H1 (cell line): ENCODE measurements around the gene ANKRD31. TPM values are rescaled to one million over a fixed set of nuclear protein-coding genes. Genes with fewer than 3 reads are reported as not detected.

Source experiments
- CTCF ChIA-PET: fragments of 300-600 bp; sonication (Branson Sonifier 250); formaldehyde crosslinking; loops from one replicate; lab custom pipeline; 2021; ENCODE audit not compliant: partially characterized antibody; lab: Charles Lee
- POLR2A ChIA-PET: fragments of 300-600 bp; sonication (Branson Sonifier 250); formaldehyde crosslinking; loops from one replicate; lab custom pipeline; 2021; ENCODE audit warnings: inconsistent platforms; ENCODE audit not compliant: partially characterized antibody; lab: Charles Lee
- DNase-seq, 2 experiments: peaks; one replicate each; pipeline versions ENCODE4 v3.0.0 to v3.0.0-alpha.2; 2010 to 2022; ENCODE audit warnings: low spot score in 2 of 2, low read depth in 1 of 2, mixed read lengths in 1 of 2
- FAIRE-seq: peaks from 2 replicates; lab custom pipeline; 2011; peaks lifted over from hg19 to GRCh38; lab: Jason Lieb, UNC
- H2AFZ ChIP-seq: 2 replicates; pipeline ENCODE4 v1.8.1; 2012; ENCODE audit warnings: low read length, inconsistent platforms
- H2AK5ac ChIP-seq: 2 replicates; pipeline ENCODE4 v1.6.1; 2013; ENCODE audit warnings: low read depth, low read length
- H2BK120ac ChIP-seq: replicated peaks from 2 replicates; pipeline ENCODE3; 2013; ENCODE audit warnings: low read depth, low read length, inconsistent platforms
- H2BK12ac ChIP-seq: 2 replicates; pipeline ENCODE4 v1.6.1; 2013; ENCODE audit warnings: low read depth, low read length
- H2BK15ac ChIP-seq: 2 replicates; pipeline ENCODE4 v1.6.1; 2013; ENCODE audit warnings: low read length
- H2BK20ac ChIP-seq: 2 replicates; pipeline ENCODE4 v1.6.1; 2013; ENCODE audit warnings: low read length
- H2BK5ac ChIP-seq: 2 replicates; pipeline ENCODE4 v1.6.1; 2013; ENCODE audit warnings: low read depth, low read length
- H3K14ac ChIP-seq: 2 replicates; pipeline ENCODE4 v1.6.1; 2013; ENCODE audit warnings: inconsistent platforms; ENCODE audit not compliant: insufficient read length
- H3K18ac ChIP-seq: 2 replicates; pipeline ENCODE4 v1.6.1; 2013; ENCODE audit warnings: low read length; ENCODE audit errors: extremely low read depth
- H3K23ac ChIP-seq: 2 replicates; pipeline ENCODE4 v1.6.1; 2013; ENCODE audit warnings: inconsistent platforms; ENCODE audit not compliant: insufficient read length
- H3K23me2 ChIP-seq: 2 replicates; pipeline ENCODE4 v1.6.1; 2013; ENCODE audit warnings: low read depth, low read length
- H3K27ac ChIP-seq: 2 replicates; pipeline ENCODE4 v1.6.1; 2011; ENCODE audit warnings: low read depth, low read length, inconsistent platforms
- H3K27me3 ChIP-seq, 4 experiments: replicated peaks in 1 of 4; 1 replicate in 1 of 4; 2 replicates in 3 of 4; pipeline versions ENCODE4 v1.6.1 to v1.8.1; 2011 to 2013; ENCODE audit warnings: low read length in 3 of 4, mild to moderate bottlenecking in 3 of 4, inconsistent platforms in 2 of 4, mixed read lengths in 2 of 4, moderate library complexity in 1 of 4; ENCODE audit not compliant: control insufficient read depth in 3 of 4, insufficient read depth in 3 of 4; ENCODE audit errors: extremely low read depth in 1 of 4
- H3K36me3 ChIP-seq, 4 experiments: 2 replicates each; pipeline versions ENCODE4 v1.6.1 to v1.8.1; 2011 to 2013; ENCODE audit warnings: mild to moderate bottlenecking in 4 of 4, low read length in 3 of 4, moderate library complexity in 2 of 4, control low read depth in 1 of 4, inconsistent platforms in 1 of 4; ENCODE audit not compliant: insufficient read depth in 4 of 4, control insufficient read depth in 2 of 4
- H3K4ac ChIP-seq: replicated peaks from 2 replicates; pipeline ENCODE3; 2013; ENCODE audit warnings: low read length, low read depth, mixed read lengths, inconsistent platforms; ENCODE audit not compliant: insufficient read length
- H3K4me1 ChIP-seq, 4 experiments: replicated peaks in 1 of 4; 1 replicate in 1 of 4; 2 replicates in 3 of 4; pipeline versions ENCODE4 v1.6.1 to v1.8.1; 2011 to 2013; ENCODE audit warnings: low read length in 3 of 4, inconsistent platforms in 2 of 4, mixed read lengths in 1 of 4; ENCODE audit not compliant: insufficient read depth in 4 of 4, control insufficient read depth in 3 of 4
- H3K4me2 ChIP-seq, 2 experiments: 2 replicates each; pipeline versions ENCODE4 v1.6.1 to v1.8.1; 2011 to 2013; ENCODE audit warnings: low read depth in 2 of 2, low read length in 2 of 2, control low read depth in 1 of 2, inconsistent platforms in 1 of 2, mild to moderate bottlenecking in 1 of 2; ENCODE audit not compliant: insufficient read depth in 1 of 2
- H3K4me3 ChIP-seq, 4 experiments: fragments of 200-600, 300-600 bp in 1 of 4; sonication (generic), shearing (Covaris generic), sonication (Bioruptor Twin) in 1 of 4; 2 replicates each; pipeline versions ENCODE4 v1.5.1 to v1.8.1; 2011 to 2016; ENCODE audit warnings: low read length in 4 of 4, low read depth in 3 of 4, control low read depth in 2 of 4, inconsistent platforms in 2 of 4, mild to moderate bottlenecking in 2 of 4, mixed read lengths in 1 of 4, moderate library complexity in 1 of 4; ENCODE audit not compliant: insufficient read depth in 2 of 4; ENCODE audit errors: extremely low read depth in 1 of 4
- H3K56ac ChIP-seq: replicated peaks from 2 replicates; pipeline ENCODE3; 2013; ENCODE audit warnings: low read depth, mild to moderate bottlenecking, mixed read lengths, low read length, inconsistent platforms; ENCODE audit not compliant: insufficient read length
- H3K79me1 ChIP-seq: 2 replicates; pipeline ENCODE4 v1.6.1; 2013; ENCODE audit warnings: low read depth, low read length, control low read depth
- H3K79me2 ChIP-seq, 2 experiments: 2 replicates each; pipeline versions ENCODE4 v1.6.1 to v1.8.1; 2012 to 2013; ENCODE audit warnings: low read length in 2 of 2, mild to moderate bottlenecking in 2 of 2, inconsistent platforms in 1 of 2; ENCODE audit not compliant: insufficient read depth in 2 of 2, control insufficient read depth in 1 of 2
- H3K9ac ChIP-seq, 4 experiments: replicated peaks in 1 of 4; 1 replicate in 1 of 4; 2 replicates in 3 of 4; pipeline versions ENCODE4 v1.6.1 to v1.8.1; 2011 to 2013; ENCODE audit warnings: low read depth in 3 of 4, low read length in 3 of 4, control low read depth in 2 of 4, mild to moderate bottlenecking in 2 of 4, moderate library complexity in 2 of 4, inconsistent platforms in 1 of 4; ENCODE audit errors: extremely low read depth in 1 of 4
- H3K9me3 ChIP-seq, 2 experiments: 2 replicates each; pipeline versions ENCODE4 v1.6.1 to v1.8.1; 2012 to 2013; ENCODE audit warnings: mild to moderate bottlenecking in 2 of 2, moderate library complexity in 2 of 2, control low read depth in 1 of 2, inconsistent platforms in 1 of 2, low read depth in 1 of 2, low read length in 1 of 2, mixed read lengths in 1 of 2; ENCODE audit not compliant: insufficient read depth in 2 of 2
- H4K20me1 ChIP-seq, 2 experiments: replicated peaks in 1 of 2; 2 replicates each; pipeline versions ENCODE3 to v1.8.1; 2011 to 2013; ENCODE audit warnings: inconsistent platforms in 2 of 2, low read length in 2 of 2, mild to moderate bottlenecking in 1 of 2; ENCODE audit not compliant: insufficient read depth in 2 of 2, control insufficient read depth in 1 of 2
- H4K5ac ChIP-seq: 2 replicates; pipeline ENCODE4 v1.6.1; 2013; ENCODE audit warnings: low read length, low read depth, mixed read lengths, inconsistent platforms; ENCODE audit not compliant: insufficient read length
- H4K8ac ChIP-seq: 2 replicates; pipeline ENCODE4 v1.8.0; 2013; ENCODE audit warnings: mild to moderate bottlenecking, moderate library complexity, low read length, inconsistent platforms; ENCODE audit not compliant: insufficient read depth; ENCODE audit errors: extremely low read depth
- H4K91ac ChIP-seq: replicated peaks from 2 replicates; pipeline ENCODE3; 2013; ENCODE audit warnings: low read length, mixed read lengths, inconsistent platforms; ENCODE audit not compliant: insufficient read length
- BACH1 ChIP-seq: IDR thresholded peaks from 2 replicates; pipeline ENCODE4 v1.6.1; 2012; ENCODE audit warnings: low read length, improper control_type of control experiment
- BRCA1 ChIP-seq: IDR thresholded peaks from 2 replicates; pipeline ENCODE4 v1.6.1; 2012; ENCODE audit warnings: low read depth, low read length, improper control_type of control experiment
- CHD2 ChIP-seq: IDR thresholded peaks from 2 replicates; pipeline ENCODE4 v1.6.1; 2012; ENCODE audit warnings: low read length, improper control_type of control experiment
- CTCF ChIP-seq, 3 experiments: IDR thresholded peaks; 1 replicate in 2 of 3; 2 replicates in 1 of 3; pipeline versions ENCODE4 v1.5.1 to v1.6.1; 2011; ENCODE audit warnings: low read length in 3 of 3, mild to moderate bottlenecking in 3 of 3, inconsistent platforms in 2 of 3, low read depth in 1 of 3, moderate library complexity in 1 of 3; ENCODE audit not compliant: insufficient read depth in 1 of 3; ENCODE audit errors: control extremely low read depth in 1 of 3
- E2F6 ChIP-seq: IDR thresholded peaks from 2 replicates; pipeline ENCODE4 v1.6.1; 2012; ENCODE audit warnings: inconsistent platforms
- EGR1 ChIP-seq: IDR thresholded peaks from 2 replicates; pipeline ENCODE4 v1.6.1; 2011; ENCODE audit warnings: low read depth, low read length, borderline replicate concordance
- EZH2 ChIP-seq: fragments of 200-600 bp; sonication (generic); IDR thresholded peaks from 2 replicates; pipeline ENCODE4 v1.7.1; 2012; ENCODE audit warnings: low read depth, mild to moderate bottlenecking, moderate library complexity, low read length, inconsistent platforms; ENCODE audit not compliant: severe bottlenecking
- HDAC6 ChIP-seq: IDR thresholded peaks from one replicate; pipeline ENCODE4 v1.7.1; 2012; ENCODE audit warnings: low read depth, mild to moderate bottlenecking, inconsistent platforms, low read length, moderate library complexity
- RBBP5 ChIP-seq: IDR thresholded peaks from 2 replicates; pipeline ENCODE4 v1.7.1; 2012; ENCODE audit warnings: low read depth, mild to moderate bottlenecking, inconsistent platforms, low read length, moderate library complexity, borderline replicate concordance
- SP2 ChIP-seq: IDR thresholded peaks from 2 replicates; pipeline ENCODE4 v1.6.1; 2012; ENCODE audit warnings: mild to moderate bottlenecking, low read length, inconsistent platforms
- SRF ChIP-seq: IDR thresholded peaks from 2 replicates; pipeline ENCODE4 v1.6.1; 2011; ENCODE audit warnings: mild to moderate bottlenecking, low read depth, low read length, moderate library complexity
- TCF12 ChIP-seq: IDR thresholded peaks from 2 replicates; pipeline ENCODE4 v1.6.1; 2011; ENCODE audit warnings: low read depth, mild to moderate bottlenecking, low read length
- WGBS, 2 experiments: shearing (Covaris generic) in 1 of 2; methylation state at CpG; one replicate each; pipeline versions ENCODE4 v1.1.6 to v1.1.7; 2013 to 2015; ENCODE audit warnings: low lambda C conversion rate in 2 of 2, mixed read lengths in 2 of 2, inconsistent platforms in 1 of 2, low coverage in 1 of 2, missing lambda C conversion rate in 1 of 2; ENCODE audit not compliant: insufficient replicate concordance in 2 of 2, insufficient coverage in 1 of 2, insufficient read length in 1 of 2; ENCODE audit errors: extremely low coverage in 1 of 2, missing lambda C conversion rate in 1 of 2; 5-methylcytosine and 5-hydroxymethylcytosine counted together
- polyA plus RNA-seq, 7 experiments: library from polyadenylated mRNA; depleted of rRNA in 3 of 7; stranded (reverse) in 5 of 7; unstranded in 2 of 7; fragments of >200 nt in 5 of 7; fragments of 200-250 nt in 2 of 7; gene quantifications; 1 replicate in 5 of 7; 2 replicates in 1 of 7; 4 replicates in 1 of 7; pipeline versions ENCODE4 v1.2.1 to v1.2.3, GENCODE V29; 2011 to 2013; ENCODE audit warnings: missing spikeins in 2 of 7, mixed read lengths in 2 of 7
- total RNA-seq: library from RNA; stranded (reverse); fragmentation: NEBNext Ultra II Directional; extraction: Animal tissue kit (Norgen Biotek cat#: 25700); gene quantifications from 2 replicates; pipeline ENCODE4 v1.2.1, GENCODE V29; 2021

ANKRD31 gene
- total and polyA plus RNA-seq, 2 of the 8 experiments (the other 6 are each of a cell fraction or from before 2014, with no cell fraction given) = 0.05 to 0.06 TPM

- Histone ChIP-seq H2BK120ac (no peak overlapping the region), H3K9me3 (no peaks in the 10 kb centered on the region), H3K4me3 (no peak overlapping the region), H3K4me1 (no peaks in the 10 kb centered on the region), H2BK20ac (no peak overlapping the region), H4K91ac (no peak overlapping the region), H3K79me2 (no peaks in the 10 kb centered on the region), H3K79me1 (no peaks in the 10 kb centered on the region), H3K18ac (no peak overlapping the region), H3K36me3 (no peaks in the 10 kb centered on the region), H2BK12ac (no peak overlapping the region), H3K9ac (no peak overlapping the region), H4K20me1 (no peaks in the 10 kb centered on the region), H4K5ac (no peak overlapping the region), H2BK15ac (no peak overlapping the region), H3K56ac (no peak overlapping the region), H3K4me2 (no peak overlapping the region), H2AK5ac (no peak overlapping the region), H2AFZ (no peak overlapping the region), H3K23me2 (no peaks in the 10 kb centered on the region), H4K8ac (no peak overlapping the region), H3K23ac (no peak overlapping the region), H3K14ac (no peak overlapping the region), H3K27me3 (no peaks in the 10 kb centered on the region), H3K4ac (no peak overlapping the region), H3K27ac (no peak overlapping the region), H2BK5ac (no peak overlapping the region)
- ChIA-PET POLR2A (no interaction called here), CTCF (interaction anchor here (1.0 kb wide), 1 partner anchor 9 kb away, joined by 3 read pairs; no protein-coding TSS in a partner anchor)
- DNase-seq (no peak), FAIRE-seq (no peak)
- WGBS, 2 experiments = 84% methylated on average over 2 of the region's 2 CpGs; no CpG with 5 or more reads in 1 of the 2 experiments
- TF ChIP-seq EGR1 = no peak
- no peak for TF ChIP-seq BRCA1
- no peak for TF ChIP-seq CTCF (IDR thresholded peaks at IDR 0.05; ENCODE audit: control extremely low read depth in 1 of 3, insufficient read depth in 1 of 3, low read depth in 1 of 3, low read length in 3 of 3)
- no peak for TF ChIP-seq HDAC6
- TF ChIP-seq RBBP5 = no peak
- no peak for TF ChIP-seq EZH2
- TF ChIP-seq SRF = no peak
- no peak for TF ChIP-seq SP2
- TF ChIP-seq E2F6 = no peak
- no peak for TF ChIP-seq BACH1
- TF ChIP-seq TCF12 = no peak
- no peak for TF ChIP-seq CHD2
Observed at GRCh38 chr5:75214409-75214808, 22.3 kb downstream of the ANKRD31 start.
